A549 treated with CpdA at 1 μM for 4 hours (cell line): ENCODE measurements around the gene CXCL13. TPM values are rescaled to one million over a fixed set of nuclear protein-coding genes. Genes with fewer than 3 reads are reported as not detected.

Experiments
- total RNA-seq: library from RNA; stranded (reverse); fragments of 200-300 nt; extraction: Qiagen RNA extraction; gene quantifications from 5 replicates; pipeline ENCODE4 v1.2.3, GENCODE V29; 2022; ENCODE audit warnings: low read depth

The CXCL13 gene
- total RNA-seq, result not detected in 5 replicates

GRCh38 chr4:77605210-77605902, at the start of gene CXCL13:
Gene CXCL13, plus strand, starts transcription at chr4:77605820. Its CDS starts 46 bp downstream, at chr4:77605866.

Other genes starting within 250 kb of the CXCL13 start
- 6.9 to 10.9 TPM (median 8.9 TPM) in 5 replicates for gene CNOT6L, start 213.5 kb downstream of the CXCL13 start, total RNA-seq